Breast epithelium (tissue), 4 donors: ENCODE results near the gene RPA1. TPM values are rescaled to one million over a fixed set of nuclear protein-coding genes. Genes with fewer than 3 reads are reported as not detected.
"Not testable (repeated sequence)": the region's sequence is repeated elsewhere in the genome, so short reads cannot be mapped to it uniquely, and the experiment has no call there.

Experiments
- DNase-seq, 2 donors: peaks; one replicate each; pipeline ENCODE4 v3.0.0-alpha.2; 2019; ENCODE audit warnings: low spot score in 2 of 2
- H3K27ac ChIP-seq, 2 donors: fragments of 200-600 bp; sonication (generic) in 1 of 2; one replicate each; pipeline ENCODE4 v1.5.1; 2016 to 2019; ENCODE audit warnings: mild to moderate bottlenecking in 1 of 2
- H3K27me3 ChIP-seq, 2 donors: fragments of 200-600 bp; sonication (generic) in 1 of 2; one replicate each; pipeline versions ENCODE4 v1.5.1 to v1.6.0; 2017 to 2019; ENCODE audit warnings: control low read depth in 1 of 2, mild to moderate bottlenecking in 1 of 2
- H3K36me3 ChIP-seq: fragments of 200-600 bp; one replicate; pipeline ENCODE4 v1.5.1; 2019
- H3K4me1 ChIP-seq, 2 donors: fragments of 200-600 bp; sonication (generic); one replicate each; pipeline ENCODE4 v1.5.1; 2016 to 2019; ENCODE audit warnings: control low read depth in 1 of 2
- H3K4me3 ChIP-seq, 3 donors: fragments of 200-600 bp; sonication (generic); 1 replicate in 2 of 3; 2 replicates in 1 of 3; pipeline ENCODE4 v1.5.1; 2016 to 2019; ENCODE audit warnings: mild to moderate bottlenecking in 3 of 3, moderate library complexity in 2 of 3
- H3K9me3 ChIP-seq, 2 donors: fragments of 200-600 bp; sonication (generic) in 1 of 2; one replicate each; pipeline ENCODE4 v1.5.1; 2016 to 2019; ENCODE audit warnings: control low read depth in 1 of 2
- CTCF ChIP-seq, 3 donors: fragments of 450-650 bp; IDR thresholded peaks; one replicate each; pipeline ENCODE4 v1.5.1; 2016 to 2017; ENCODE audit warnings: antibody characterized with exemption in 3 of 3, mild to moderate bottlenecking in 3 of 3, moderate library complexity in 3 of 3
- POLR2A ChIP-seq: fragments of 450-650 bp; IDR thresholded peaks from one replicate; pipeline ENCODE4 v1.6.1; 2016; ENCODE audit warnings: antibody characterized with exemption, mild to moderate bottlenecking, moderate library complexity
- POLR2AphosphoS5 ChIP-seq, 3 donors: sonication (generic); formaldehyde crosslinking; IDR thresholded peaks; one replicate each; pipeline ENCODE4 v1.6.1; 2017; ENCODE audit warnings: antibody characterized with exemption in 3 of 3
- intact Hi-C: fragments of 100-400 bp; cut with DNase I; formaldehyde crosslinking; loops from one replicate; pipeline ENCODE4 v1.15.1; 2023; ENCODE audit warnings: low total_unique reads
- total RNA-seq, 3 donors: library from RNA; depleted of rRNA; stranded (reverse); fragments of >200 nt; gene quantifications; one replicate each; pipeline ENCODE4 v1.1.0, GENCODE V29; 2016

Gene RPA1
- total RNA-seq, 3 donors from 2014 or later, result 34.7 to 40.6 (median 34.7) TPM

DNA sequence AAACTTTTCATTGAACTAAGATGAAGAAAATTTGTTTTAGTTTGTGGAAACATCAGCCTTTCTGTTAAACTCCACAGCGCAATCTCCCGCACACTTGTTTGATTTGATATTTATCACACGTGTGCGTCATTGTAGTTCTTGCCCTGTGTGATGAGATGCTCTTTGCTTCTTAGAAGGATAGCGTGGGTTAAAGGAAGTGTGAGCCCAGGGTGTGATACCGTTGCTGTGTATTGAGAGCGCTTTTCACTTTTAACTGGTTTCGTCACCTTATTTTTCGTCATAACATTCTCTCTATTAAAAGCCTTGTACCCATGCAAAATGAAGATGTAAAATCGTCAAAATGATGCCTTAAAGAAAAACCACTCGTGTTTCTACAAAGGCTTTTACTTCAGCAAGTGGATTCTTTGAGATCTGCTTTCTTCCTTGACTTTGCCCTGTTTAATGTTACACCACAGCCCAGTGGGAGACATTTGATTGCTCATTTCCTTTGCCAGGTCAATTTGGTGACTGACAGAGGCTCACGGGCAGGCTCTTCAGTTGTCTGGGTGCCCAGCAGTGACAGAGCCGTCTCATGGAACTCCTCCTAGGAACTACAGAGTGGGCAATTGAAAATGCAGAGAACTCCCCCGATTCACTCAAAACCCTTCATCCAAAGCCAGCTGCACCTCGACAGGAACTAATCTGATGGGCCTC, 61.1 kb downstream of the RPA1 start:
- intact Hi-C loops, result no loop called here
- no peaks in the 10 kb centered on the region for H3K4me1 ChIP-seq
- H3K27ac ChIP-seq, result no peak overlapping the region
- H3K4me3 ChIP-seq, result no peak overlapping the region
- H3K27me3 ChIP-seq, result no peaks in the 10 kb centered on the region
- peaks cover 13% of the 10 kb centered on the region for H3K36me3 ChIP-seq
- TF ChIP-seq POLR2AphosphoS5 (IDR thresholded peaks at IDR 0.05) (no peak), CTCF (IDR thresholded peaks at IDR 0.05) (no peak), POLR2A (no peak)
- no peaks in the 10 kb centered on the region for H3K9me3 ChIP-seq
- no peak for DNase-seq

- Histone ChIP-seq H3K36me3 (peaks cover 4% of the 10 kb centered on the region), H3K27me3 (no peaks in the 10 kb centered on the region), H3K27ac (no peak overlapping the region), H3K4me3 (no peak overlapping the region), H3K9me3 (no peaks in the 10 kb centered on the region), H3K4me1 (no peaks in the 10 kb centered on the region)
- intact Hi-C loops, result no loop called here
- no peak for DNase-seq
- TF ChIP-seq POLR2AphosphoS5 (IDR thresholded peaks at IDR 0.05) (no peak), POLR2A (no peak), CTCF (IDR thresholded peaks at IDR 0.05) (no peak)
Measured at GRCh38 chr17:1894753-1895339, 65.0 kb downstream of the RPA1 start.

DNA sequence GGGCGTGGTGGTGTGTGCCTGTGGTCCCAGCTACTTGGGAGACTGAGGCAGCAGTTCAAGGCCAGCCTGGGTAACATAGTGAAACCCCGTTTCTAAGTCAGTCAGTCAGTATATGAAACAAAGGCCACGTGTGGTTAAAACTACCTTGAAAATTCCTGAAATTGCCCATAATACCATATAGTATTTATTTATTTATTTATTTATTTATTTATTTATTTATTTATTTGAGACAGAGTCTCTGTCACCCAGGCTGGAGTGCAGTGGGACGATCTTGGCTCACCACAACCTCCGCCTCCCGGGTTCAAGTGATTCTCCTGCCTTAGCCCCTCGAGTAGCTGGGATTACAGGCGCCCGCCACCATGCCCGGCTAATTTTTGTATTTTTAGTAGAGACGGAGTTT, 65.7 kb downstream of the RPA1 start:
- DNase-seq, H3K4me3 ChIP-seq, H3K27ac ChIP-seq, H3K4me1 ChIP-seq, H3K36me3 ChIP-seq, intact Hi-C loops, H3K9me3 ChIP-seq, H3K27me3 ChIP-seq: not testable (repeated sequence)

GRCh38 chr17:1896243-1897104, 66.7 kb downstream of the RPA1 start:
- H3K4me3 ChIP-seq, result no peak overlapping the region
- no peak for DNase-seq
- H3K9me3 ChIP-seq, result no peaks in the 10 kb centered on the region
- H3K27ac ChIP-seq, result no peak overlapping the region
- TF ChIP-seq POLR2A, result no peak
- TF ChIP-seq POLR2AphosphoS5 (IDR thresholded peaks at IDR 0.05), result no peak
- TF ChIP-seq CTCF (IDR thresholded peaks at IDR 0.05), result no peak
- peaks cover 4% of the 10 kb centered on the region for H3K36me3 ChIP-seq
- no peaks in the 10 kb centered on the region for H3K27me3 ChIP-seq
- no peaks in the 10 kb centered on the region for H3K4me1 ChIP-seq
- intact Hi-C loops, result no loop called here

DNA sequence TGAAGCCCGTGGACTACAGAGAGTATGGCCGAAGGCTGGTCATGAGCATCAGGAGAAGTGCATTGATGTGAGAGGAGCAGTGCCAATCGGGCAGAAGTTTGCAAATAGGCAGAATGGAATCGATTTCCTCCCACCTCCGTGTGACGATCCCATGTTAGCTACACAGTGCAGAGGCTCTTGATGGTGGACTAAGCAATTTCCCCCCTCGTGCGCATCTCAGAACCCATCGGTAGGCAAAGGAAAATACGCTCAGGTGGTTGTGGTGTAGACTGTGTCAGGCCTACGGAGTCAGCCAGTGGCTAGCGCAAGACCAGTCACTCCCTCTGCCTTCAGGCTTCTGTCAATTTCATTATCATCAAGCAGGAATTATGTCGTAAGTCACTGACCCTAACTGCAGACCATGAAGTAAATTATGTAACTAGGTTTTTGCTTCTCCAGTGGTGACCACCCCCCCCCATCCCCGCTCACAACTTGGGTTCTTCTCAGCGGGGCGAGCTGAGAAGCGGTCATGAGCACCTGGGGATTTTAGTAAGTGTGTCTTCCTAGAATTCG, 67.4 kb downstream of the RPA1 start:
- Histone ChIP-seq H3K36me3 (peaks cover 4% of the 10 kb centered on the region), H3K27me3 (no peaks in the 10 kb centered on the region), H3K4me3 (no peak overlapping the region), H3K9me3 (no peaks in the 10 kb centered on the region), H3K27ac (no peak overlapping the region), H3K4me1 (no peaks in the 10 kb centered on the region)
- no peak for TF ChIP-seq CTCF (IDR thresholded peaks at IDR 0.05)
- no peak for TF ChIP-seq POLR2A
- TF ChIP-seq POLR2AphosphoS5 (IDR thresholded peaks at IDR 0.05), result no peak
- no peak for DNase-seq
- intact Hi-C loops, result no loop called here
